SIG-M5 treated with dmso at 0.1 percent for 504 hours (cell line): ENCODE measurements around the gene AKT1.
A peak's percentile ranks its signal among the peaks of the same experiment; 100 is the strongest.
"Not testable (repeated sequence)": the region's sequence is repeated elsewhere in the genome, so short reads cannot be mapped to it uniquely, and the experiment has no call there.

Experiments used
- DNase-seq: peaks from one replicate; lab custom pipeline; 2025; ENCODE audit not compliant: unreplicated experiment; lab: John Stamatoyannopoulos, UW

The AKT1 gene

GRCh38 chr14:104794993-104795780 is at the start of gene AKT1:
Gene AKT1, minus strand, starts transcription at chr14:104795748. Its CDS starts 3,105 bp downstream, at chr14:104792643.
- no peak for DNase-seq

- DNase-seq, result no peak
Observed at GRCh38 chr14:104845033-104845666, 49.6 kb upstream of the AKT1 start.

- no peak for DNase-seq
Observed at GRCh38 chr14:104844306-104845032, 48.9 kb upstream of the AKT1 start.

GRCh38 chr14:104843442-104844305 is 48.1 kb upstream of the AKT1 start:
- no peak for DNase-seq

- no peak for DNase-seq
Observed at GRCh38 chr14:104843006-104843405, 47.5 kb upstream of the AKT1 start.

GRCh38 chr14:104841730-104842129 is 46.2 kb upstream of the AKT1 start:
- DNase-seq, result no peak

GRCh38 chr14:104836171-104836935 is 40.8 kb upstream of the AKT1 start:
- not testable (repeated sequence) for DNase-seq

- no peak for DNase-seq
Observed at GRCh38 chr14:104830781-104831180, 35.2 kb upstream of the AKT1 start.

GRCh38 chr14:104827177-104828055 is 31.9 kb upstream of the AKT1 start:
- peak; percentile 58 for DNase-seq

GRCh38 chr14:104826861-104827176 is 31.3 kb upstream of the AKT1 start:
- no peak for DNase-seq

- DNase-seq, result peak; percentile 53
Observed at GRCh38 chr14:104826189-104826860, 30.8 kb upstream of the AKT1 start.

GRCh38 chr14:104824353-104824997 is 28.9 kb upstream of the AKT1 start:
- DNase-seq, result no peak

- DNase-seq, result no peak
Observed at GRCh38 chr14:104822821-104823615, 27.5 kb upstream of the AKT1 start.

GRCh38 chr14:104821971-104822608 is 26.5 kb upstream of the AKT1 start:
- DNase-seq, result no peak

- no peak for DNase-seq
Observed at GRCh38 chr14:104821229-104821945, 25.8 kb upstream of the AKT1 start.

GRCh38 chr14:104820669-104821228 is 25.2 kb upstream of the AKT1 start:
- peak; percentile 33 for DNase-seq
